SK-N-SH (cell line): ENCODE data around the gene PYGM. TPM values are rescaled to one million over a fixed set of nuclear protein-coding genes. Genes with fewer than 3 reads are reported as not detected.

ENCODE experiments used
- CTCF ChIA-PET: fragments of 300-600, 350-600 bp; formaldehyde crosslinking; extraction: SDS; loops from one replicate; lab custom pipeline; 2021; lab: Yijun Ruan, JAX
- POLR2A ChIA-PET: fragments of 350-600 bp; sonication (Branson Sonifier 250); formaldehyde crosslinking; extraction: SDS; loops from one replicate; lab custom pipeline; 2020; ENCODE audit warnings: antibody characterized with exemption, inconsistent platforms; lab: Yijun Ruan, JAX
- DNase-seq: peaks from one replicate; pipeline ENCODE4 v3.0.0; 2012
- H2AFZ ChIP-seq: fragments of 200-600 bp; sonication (generic); 2 replicates; pipeline ENCODE4 v1.8.1; 2016; ENCODE audit warnings: antibody characterized with exemption, mild to moderate bottlenecking, low read depth
- H3F3A ChIP-seq: fragments of 200-600 bp; sonication (generic); replicated peaks from 2 replicates; pipeline ENCODE3; 2016; ENCODE audit warnings: antibody characterized with exemption, mild to moderate bottlenecking; ENCODE audit not compliant: insufficient read depth
- H3K27ac ChIP-seq, 2 experiments: fragments of 200-500 bp in 1 of 2; fragments of 200-600 bp in 1 of 2; sonication (Bioruptor generic) in 1 of 2; sonication (generic), shearing (Covaris generic) in 1 of 2; 2 replicates each; pipeline versions ENCODE4 v1.5.1 to v1.6.1; 2014 to 2016; ENCODE audit warnings: low read depth in 2 of 2, inconsistent platforms in 1 of 2, low read length in 1 of 2, mild to moderate bottlenecking in 1 of 2, mixed read lengths in 1 of 2
- H3K27me3 ChIP-seq: fragments of 200-600 bp; sonication (generic), shearing (Covaris generic); 2 replicates; pipeline ENCODE4 v1.6.1; 2016; ENCODE audit warnings: mixed run types; ENCODE audit not compliant: insufficient read depth
- H3K36me3 ChIP-seq, 2 experiments: fragments of 200-500 bp in 1 of 2; fragments of 200-600 bp in 1 of 2; sonication (Bioruptor generic) in 1 of 2; sonication (generic) in 1 of 2; replicated peaks in 1 of 2; 2 replicates each; pipeline versions ENCODE3 to v1.5.1; 2014 to 2016; ENCODE audit warnings: low read length in 1 of 2, mild to moderate bottlenecking in 1 of 2; ENCODE audit not compliant: insufficient read depth in 2 of 2, control insufficient read depth in 1 of 2
- H3K4me1 ChIP-seq, 2 experiments: fragments of 200-500 bp in 1 of 2; fragments of 200-600 bp in 1 of 2; sonication (Bioruptor generic) in 1 of 2; sonication (generic), shearing (Covaris generic) in 1 of 2; 2 replicates each; pipeline versions ENCODE4 v1.5.1 to v1.6.1; 2014 to 2016; ENCODE audit warnings: low read depth in 1 of 2, low read length in 1 of 2, mixed run types in 1 of 2; ENCODE audit not compliant: insufficient read depth in 2 of 2, control insufficient read depth in 1 of 2
- H3K4me2 ChIP-seq: fragments of 200-600 bp; sonication (generic), shearing (Covaris generic); 2 replicates; pipeline ENCODE4 v1.6.1; 2017; ENCODE audit warnings: mixed run types
- H3K4me3 ChIP-seq, 2 experiments: fragments of 200-500 bp in 1 of 2; fragments of 200-600 bp in 1 of 2; sonication (Bioruptor generic) in 1 of 2; sonication (generic), shearing (Covaris generic) in 1 of 2; 2 replicates each; pipeline versions ENCODE4 v1.5.1 to v1.8.1; 2014 to 2016; ENCODE audit warnings: low read depth in 2 of 2, inconsistent platforms in 1 of 2, low read length in 1 of 2, mild to moderate bottlenecking in 1 of 2, mixed read lengths in 1 of 2, moderate library complexity in 1 of 2
- H3K79me2 ChIP-seq: fragments of 200-600 bp; sonication (generic); 2 replicates; pipeline ENCODE4 v1.8.1; 2017; ENCODE audit warnings: mild to moderate bottlenecking; ENCODE audit not compliant: insufficient read depth
- H3K9ac ChIP-seq: fragments of 200-600 bp; sonication (generic); 2 replicates; pipeline ENCODE4 v1.6.1; 2017; ENCODE audit warnings: mixed run types
- H3K9me2 ChIP-seq: fragments of 200-600 bp; sonication (generic); 2 replicates; pipeline ENCODE4 v1.6.1; 2017; ENCODE audit warnings: mixed run types
- H3K9me3 ChIP-seq: fragments of 200-600 bp; sonication (generic); 2 replicates; pipeline ENCODE4 v1.6.1; 2017; ENCODE audit warnings: mixed run types, mild to moderate bottlenecking, moderate library complexity
- H4K20me1 ChIP-seq: fragments of 200-600 bp; sonication (generic); 2 replicates; pipeline ENCODE4 v1.6.1; 2017; ENCODE audit warnings: mild to moderate bottlenecking, mixed run types; ENCODE audit not compliant: insufficient read depth
- EP300 ChIP-seq, 2 experiments: IDR thresholded peaks; 2 replicates each; pipeline versions ENCODE4 v1.4.0 to v1.6.1; 2012; ENCODE audit warnings: borderline replicate concordance in 1 of 2, low read depth in 1 of 2, low read length in 1 of 2
- EZH2phosphoT487 ChIP-seq: fragments of 200-600 bp; sonication (generic); IDR thresholded peaks from 2 replicates; pipeline ENCODE4 v1.6.1; 2017; ENCODE audit warnings: low read depth, mixed run types, mild to moderate bottlenecking, antibody characterized with exemption, moderate library complexity, borderline replicate concordance
- FOSL2 ChIP-seq: IDR thresholded peaks from 2 replicates; pipeline ENCODE4 v1.4.0; 2012; ENCODE audit warnings: low read depth, mild to moderate bottlenecking, moderate library complexity, borderline replicate concordance
- NRF1 ChIP-seq: IDR thresholded peaks from 2 replicates; pipeline ENCODE4 v1.6.1; 2012; ENCODE audit warnings: low read depth, mild to moderate bottlenecking, low read length
- SMC3 ChIP-seq: IDR thresholded peaks from 2 replicates; pipeline ENCODE4 v1.6.1; 2012; ENCODE audit warnings: low read depth, low read length, improper control_type of control experiment
- WGBS: methylation state at CpG from one replicate; pipeline ENCODE4 v1.1.6; 2017; ENCODE audit warnings: low lambda C conversion rate; 5-methylcytosine and 5-hydroxymethylcytosine counted together
- polyA plus RNA-seq, 3 experiments: library from polyadenylated mRNA; depleted of rRNA; stranded (reverse); fragments of >200 nt; gene quantifications; 2 replicates each; pipeline ENCODE4 v1.2.3, GENCODE V29; 2012
- TF ChIP-seq, protein P1 (sequence below): IDR thresholded peaks from 2 replicates; pipeline ENCODE4 v1.6.1; 2012; ENCODE audit warnings: mild to moderate bottlenecking, low read depth, low read length, moderate library complexity
- TF ChIP-seq, protein P2 (sequence below): IDR thresholded peaks from 2 replicates; pipeline ENCODE4 v1.4.0; 2012; ENCODE audit warnings: low read depth
- TF ChIP-seq, protein P3 (sequence below): IDR thresholded peaks from 2 replicates; pipeline ENCODE4 v1.4.0; 2012; ENCODE audit warnings: low read depth, borderline replicate concordance

The PYGM gene
- polyA plus RNA-seq, 1 of the 3 experiments (the other 2 are of a cell fraction): 0.08 TPM

DNA sequence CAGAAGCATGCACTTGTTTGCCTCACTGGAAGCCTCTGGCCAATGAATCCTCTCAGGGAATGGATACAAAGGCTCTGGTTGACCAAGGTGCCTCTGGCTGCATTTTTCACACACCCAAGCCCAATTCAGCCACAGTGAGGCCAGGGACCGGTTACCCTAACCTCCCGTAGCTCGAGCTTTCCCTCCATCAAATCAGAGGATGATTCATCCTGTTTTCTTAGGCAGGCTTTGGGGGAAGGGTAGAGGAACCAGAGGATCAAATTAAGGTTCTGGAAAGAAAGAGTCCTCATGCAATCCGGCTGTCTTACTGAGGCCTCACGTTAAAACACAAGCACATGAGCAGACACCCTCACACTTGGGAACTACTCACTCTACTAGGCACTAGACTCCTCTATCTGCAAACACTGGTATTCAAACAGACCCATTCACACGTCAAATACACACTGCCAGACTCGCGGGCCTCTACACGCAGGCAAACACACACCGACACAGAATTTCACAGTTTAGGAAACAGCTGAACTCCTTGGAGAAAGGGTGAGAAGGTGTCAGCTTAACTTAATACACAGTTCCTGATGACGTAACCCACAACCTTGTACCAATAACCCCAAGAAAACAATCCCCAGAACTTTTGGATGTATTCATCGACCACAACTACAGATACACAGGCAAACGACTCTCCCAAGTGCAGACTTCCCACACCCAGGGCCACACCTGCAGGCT, 49.2 kb downstream of the PYGM start:
- no peaks in the 10 kb centered on the region for H3K36me3 ChIP-seq
- POLR2A ChIA-PET: interaction anchor here (0.6 kb wide), 1 partner anchor 15 kb away, joined by 3 read pairs; no protein-coding TSS in a partner anchor
- TF ChIP-seq FOSL2: peak; percentile 33; the same call in 1 of the 2 replicates
- TF ChIP-seq, protein P1, sequence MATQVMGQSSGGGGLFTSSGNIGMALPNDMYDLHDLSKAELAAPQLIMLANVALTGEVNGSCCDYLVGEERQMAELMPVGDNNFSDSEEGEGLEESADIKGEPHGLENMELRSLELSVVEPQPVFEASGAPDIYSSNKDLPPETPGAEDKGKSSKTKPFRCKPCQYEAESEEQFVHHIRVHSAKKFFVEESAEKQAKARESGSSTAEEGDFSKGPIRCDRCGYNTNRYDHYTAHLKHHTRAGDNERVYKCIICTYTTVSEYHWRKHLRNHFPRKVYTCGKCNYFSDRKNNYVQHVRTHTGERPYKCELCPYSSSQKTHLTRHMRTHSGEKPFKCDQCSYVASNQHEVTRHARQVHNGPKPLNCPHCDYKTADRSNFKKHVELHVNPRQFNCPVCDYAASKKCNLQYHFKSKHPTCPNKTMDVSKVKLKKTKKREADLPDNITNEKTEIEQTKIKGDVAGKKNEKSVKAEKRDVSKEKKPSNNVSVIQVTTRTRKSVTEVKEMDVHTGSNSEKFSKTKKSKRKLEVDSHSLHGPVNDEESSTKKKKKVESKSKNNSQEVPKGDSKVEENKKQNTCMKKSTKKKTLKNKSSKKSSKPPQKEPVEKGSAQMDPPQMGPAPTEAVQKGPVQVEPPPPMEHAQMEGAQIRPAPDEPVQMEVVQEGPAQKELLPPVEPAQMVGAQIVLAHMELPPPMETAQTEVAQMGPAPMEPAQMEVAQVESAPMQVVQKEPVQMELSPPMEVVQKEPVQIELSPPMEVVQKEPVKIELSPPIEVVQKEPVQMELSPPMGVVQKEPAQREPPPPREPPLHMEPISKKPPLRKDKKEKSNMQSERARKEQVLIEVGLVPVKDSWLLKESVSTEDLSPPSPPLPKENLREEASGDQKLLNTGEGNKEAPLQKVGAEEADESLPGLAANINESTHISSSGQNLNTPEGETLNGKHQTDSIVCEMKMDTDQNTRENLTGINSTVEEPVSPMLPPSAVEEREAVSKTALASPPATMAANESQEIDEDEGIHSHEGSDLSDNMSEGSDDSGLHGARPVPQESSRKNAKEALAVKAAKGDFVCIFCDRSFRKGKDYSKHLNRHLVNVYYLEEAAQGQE: no peak
- peak overlapping the region; percentile 27; the same call in 1 of the 2 replicates for H3K4me2 ChIP-seq
- no peaks in the 10 kb centered on the region for H3K9me2 ChIP-seq
- H3K4me3 ChIP-seq: no peak overlapping the region
- H3F3A ChIP-seq: peaks cover 6% of the 10 kb centered on the region
- DNase-seq: no peak
- H3K9ac ChIP-seq: no peak overlapping the region
- peaks cover 0 to 17% of the 10 kb centered on the region in 2 experiments; a peak in 3 of 4 replicates for H3K4me1 ChIP-seq
- no peaks in the 10 kb centered on the region for H3K79me2 ChIP-seq
- peak overlapping the region in 1 of 2 experiments; percentile 40; a peak in 1 of 4 replicates for H3K27ac ChIP-seq
- no peaks in the 10 kb centered on the region for H3K27me3 ChIP-seq
- CTCF ChIA-PET: interaction anchor here (0.6 to 5.0 kb wide), 5 partner anchors 9 to 410 kb away, joined by 3 to 37 read pairs (median 6); partner anchors contain the start of gene NRXN2
- WGBS: 67% methylated on average over 11 of the region's 13 CpGs
- H3K9me3 ChIP-seq: no peaks in the 10 kb centered on the region
- H2AFZ ChIP-seq: no peak overlapping the region
- no peaks in the 10 kb centered on the region for H4K20me1 ChIP-seq

DNA sequence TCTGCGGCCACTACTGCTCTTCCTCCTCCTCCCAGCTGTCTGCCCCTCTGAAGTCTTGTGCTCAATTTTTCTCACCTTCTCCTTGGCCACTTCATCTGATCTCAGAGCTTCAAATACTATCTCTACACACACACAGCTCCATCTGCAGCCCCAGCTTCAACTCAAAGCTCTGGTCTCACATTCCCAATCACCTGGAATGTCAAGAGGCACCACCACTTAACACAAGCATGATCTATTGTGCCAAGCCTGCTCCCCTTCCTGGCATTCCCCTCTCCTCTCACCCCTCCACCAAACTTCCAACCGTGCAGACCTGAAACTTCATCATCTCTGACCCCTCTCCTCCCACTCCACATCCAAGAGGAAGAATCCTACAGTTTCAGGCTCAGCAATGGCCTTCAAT, 54.3 kb downstream of the PYGM start:
- H2AFZ ChIP-seq: no peak overlapping the region
- H3K27me3 ChIP-seq: peaks cover 17% of the 10 kb centered on the region; the same call in 1 of the 2 replicates
- no peak overlapping the region for H3K4me3 ChIP-seq
- 51% methylated on average over 2 of the region's 2 CpGs for WGBS
- POLR2A ChIA-PET: no interaction called here
- H3K9ac ChIP-seq: no peak overlapping the region
- H3K9me2 ChIP-seq: no peaks in the 10 kb centered on the region
- H3K36me3 ChIP-seq: no peaks in the 10 kb centered on the region
- H3K27ac ChIP-seq: no peak overlapping the region
- peaks cover 3% of the 10 kb centered on the region for H3F3A ChIP-seq
- no peak for TF ChIP-seq SMC3
- no peak for TF ChIP-seq EZH2phosphoT487
- TF ChIP-seq, protein P2, sequence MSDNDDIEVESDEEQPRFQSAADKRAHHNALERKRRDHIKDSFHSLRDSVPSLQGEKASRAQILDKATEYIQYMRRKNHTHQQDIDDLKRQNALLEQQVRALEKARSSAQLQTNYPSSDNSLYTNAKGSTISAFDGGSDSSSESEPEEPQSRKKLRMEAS: no peak
- no peak for TF ChIP-seq EP300 (IDR thresholded peaks at IDR 0.05; ENCODE audit: borderline replicate concordance in 1 of 2, low read depth in 1 of 2, low read length in 1 of 2)
- TF ChIP-seq NRF1: no peak
- TF ChIP-seq, protein P3, sequence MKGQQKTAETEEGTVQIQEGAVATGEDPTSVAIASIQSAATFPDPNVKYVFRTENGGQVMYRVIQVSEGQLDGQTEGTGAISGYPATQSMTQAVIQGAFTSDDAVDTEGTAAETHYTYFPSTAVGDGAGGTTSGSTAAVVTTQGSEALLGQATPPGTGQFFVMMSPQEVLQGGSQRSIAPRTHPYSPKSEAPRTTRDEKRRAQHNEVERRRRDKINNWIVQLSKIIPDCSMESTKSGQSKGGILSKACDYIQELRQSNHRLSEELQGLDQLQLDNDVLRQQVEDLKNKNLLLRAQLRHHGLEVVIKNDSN: no peak
- no peaks in the 10 kb centered on the region for H3K9me3 ChIP-seq
- CTCF ChIA-PET: interaction anchor here (1.3 to 4.9 kb wide), 5 partner anchors 7 to 31 kb away, joined by 3 to 35 read pairs (median 13); no protein-coding TSS in a partner anchor
- H3K4me1 ChIP-seq: peaks cover 0 to 9% of the 10 kb centered on the region in 2 experiments; a peak in 3 of 4 replicates
- DNase-seq: no peak
- H3K79me2 ChIP-seq: no peaks in the 10 kb centered on the region
- no peak overlapping the region for H3K4me2 ChIP-seq
- H4K20me1 ChIP-seq: no peaks in the 10 kb centered on the region
